Endothelial cell of umbilical vein (primary cell): ENCODE results near the gene ZNF281. TPM values are rescaled to one million over a fixed set of nuclear protein-coding genes. Genes with fewer than 3 reads are reported as not detected.

ENCODE experiments used
- BruUV-seq: library from RNA; stranded (reverse); fragments of 400-500 nt; replicated peaks from 2 replicates; lab custom pipeline; 2021; lab: Mats Ljungman, UMichigan
- CTCF ChIA-PET: fragments of 300-600, 350-600 bp; sonication (Branson Sonifier 250); formaldehyde crosslinking; loops from one replicate; lab custom pipeline; 2021; ENCODE audit warnings: antibody characterized with exemption, inconsistent platforms; lab: Charles Lee
- POLR2A ChIA-PET: fragments of 300-600, 350-600 bp; sonication (Branson Sonifier 250); formaldehyde crosslinking; loops from one replicate; lab custom pipeline; 2021; ENCODE audit warnings: antibody characterized with exemption, inconsistent platforms; lab: Charles Lee
- DNase-seq: peaks from one replicate; pipeline ENCODE4 v3.0.0-alpha.2; 2011; ENCODE audit warnings: low read depth, low spot score
- FAIRE-seq: peaks from 2 replicates; lab custom pipeline; 2011; peaks lifted over from hg19 to GRCh38; lab: Jason Lieb, UNC
- H2AFZ ChIP-seq: 2 replicates; pipeline ENCODE4 v1.6.0; 2012; ENCODE audit warnings: low read depth, low read length, control low read depth, inconsistent platforms
- H3K27ac ChIP-seq: 2 replicates; pipeline ENCODE4 v1.5.1; 2011; ENCODE audit warnings: low read depth, mild to moderate bottlenecking, control low read depth, low read length, moderate library complexity; ENCODE audit not compliant: insufficient read depth
- H3K27me3 ChIP-seq, 2 experiments: 2 replicates each; pipeline versions ENCODE4 v1.6.0 to v1.6.1; 2011; ENCODE audit warnings: low read length in 2 of 2, mixed read lengths in 1 of 2; ENCODE audit not compliant: control insufficient read depth in 2 of 2, insufficient read depth in 2 of 2
- H3K36me3 ChIP-seq, 2 experiments: 2 replicates in 1 of 2; 3 replicates in 1 of 2; pipeline ENCODE4 v1.5.1; 2011; ENCODE audit warnings: low read length in 2 of 2, mild to moderate bottlenecking in 1 of 2, moderate library complexity in 1 of 2; ENCODE audit not compliant: control insufficient read depth in 2 of 2, insufficient read depth in 2 of 2; ENCODE audit errors: extremely low read depth in 1 of 2
- H3K4me1 ChIP-seq: 3 replicates; pipeline ENCODE4 v1.5.1; 2011; ENCODE audit warnings: mild to moderate bottlenecking, low read length; ENCODE audit not compliant: control insufficient read depth, insufficient read depth; ENCODE audit errors: extremely low read depth
- H3K4me2 ChIP-seq: 2 replicates; pipeline ENCODE4 v1.6.1; 2011; ENCODE audit warnings: low read length, control low read depth, mixed read lengths; ENCODE audit not compliant: insufficient read depth
- H3K4me3 ChIP-seq, 3 experiments: fragments of 200-600 bp in 1 of 3; sonication (generic), shearing (Covaris generic) in 1 of 3; replicated peaks in 1 of 3; 2 replicates each; pipeline ENCODE4 v1.5.1; 2011 to 2016; ENCODE audit warnings: control low read depth in 3 of 3, low read length in 3 of 3, mild to moderate bottlenecking in 2 of 3, inconsistent platforms in 1 of 3, low read depth in 1 of 3, moderate library complexity in 1 of 3; ENCODE audit not compliant: insufficient read depth in 1 of 3
- H3K79me2 ChIP-seq: 2 replicates; pipeline ENCODE4 v1.6.0; 2012; ENCODE audit warnings: low read length, inconsistent platforms; ENCODE audit not compliant: control insufficient read depth, insufficient read depth
- H3K9ac ChIP-seq: replicated peaks from 2 replicates; pipeline ENCODE3; 2011; ENCODE audit warnings: low read length, control low read depth; ENCODE audit not compliant: insufficient read depth; ENCODE audit errors: extremely low read depth
- H3K9me1 ChIP-seq: replicated peaks from 3 replicates; pipeline ENCODE4 v1.6.0; 2011; ENCODE audit warnings: mild to moderate bottlenecking, low read length; ENCODE audit not compliant: control insufficient read depth, insufficient read depth; ENCODE audit errors: extremely low read depth
- H3K9me3 ChIP-seq: replicated peaks from 2 replicates; pipeline ENCODE4 v1.5.1; 2012; ENCODE audit warnings: low read length, inconsistent platforms; ENCODE audit not compliant: control insufficient read depth, insufficient read depth
- H4K20me1 ChIP-seq: replicated peaks from 2 replicates; pipeline ENCODE3; 2011; ENCODE audit warnings: mild to moderate bottlenecking, low read length; ENCODE audit not compliant: control insufficient read depth, insufficient read depth; ENCODE audit errors: extremely low read depth
- EZH2 ChIP-seq: IDR thresholded peaks from 2 replicates; pipeline ENCODE4 v1.6.1; 2012; ENCODE audit warnings: borderline replicate concordance, low read depth, mild to moderate bottlenecking, moderate library complexity, low read length, inconsistent platforms; ENCODE audit not compliant: severe bottlenecking
- FOS ChIP-seq: IDR thresholded peaks from 2 replicates; pipeline ENCODE4 v1.6.1; 2011; ENCODE audit warnings: mild to moderate bottlenecking, low read length, moderate library complexity, borderline replicate concordance; ENCODE audit not compliant: insufficient read depth
- GATA2 ChIP-seq: IDR thresholded peaks from 2 replicates; pipeline ENCODE4 v1.7.0; 2011; ENCODE audit warnings: low read depth, mild to moderate bottlenecking, moderate library complexity, mixed read lengths, low read length; ENCODE audit not compliant: insufficient read length, insufficient read depth
- JUN ChIP-seq: IDR thresholded peaks from 2 replicates; pipeline ENCODE4 v1.6.1; 2011; ENCODE audit warnings: borderline replicate concordance, low read depth; ENCODE audit not compliant: insufficient read length, insufficient read depth
- MYC ChIP-seq: IDR thresholded peaks from one replicate; pipeline ENCODE4 v1.6.1; 2011; ENCODE audit warnings: mild to moderate bottlenecking, low read depth, low read length
- POLR2A ChIP-seq: IDR thresholded peaks from 2 replicates; pipeline ENCODE4 v1.6.1; 2012; ENCODE audit warnings: low read depth, mild to moderate bottlenecking, control low read depth, low read length
- POLR2AphosphoS5 ChIP-seq: IDR thresholded peaks from 2 replicates; pipeline ENCODE4 v1.6.1; 2012; ENCODE audit warnings: low read depth, mild to moderate bottlenecking, control low read depth, low read length, moderate library complexity; ENCODE audit not compliant: insufficient read depth
- dilution Hi-C: fragments of 300-500 bp; cut with MboI; formaldehyde crosslinking; loops from one replicate; pipeline ENCODE4 v1.15.0; 2019; ENCODE audit warnings: low sequenced_read_pairs; ENCODE audit not compliant: extremely low pct_ligation_motif_present
- intact Hi-C: fragments of 100-400 bp; cut with micrococcal nuclease; formaldehyde crosslinking; loops from one replicate; pipeline ENCODE4 v1.10.0; 2022
- polyA plus RNA-seq, 4 experiments: library from polyadenylated mRNA; depleted of rRNA in 3 of 4; stranded (reverse) in 3 of 4; unstranded in 1 of 4; fragments of >200 nt; gene quantifications; 2 replicates each; pipeline versions ENCODE4 v1.2.1 to v1.2.3, GENCODE V29; 2011 to 2012; ENCODE audit warnings: missing spikeins in 1 of 4
- total RNA-seq: library from RNA; stranded (reverse); gene quantifications from 2 replicates; pipeline ENCODE4 v1.2.3, GENCODE V29; 2021
- TF ChIP-seq, protein P1 (sequence below): IDR thresholded peaks from 2 replicates; pipeline ENCODE4 v1.6.1; 2011; ENCODE audit not compliant: insufficient read depth, insufficient read length
- TF ChIP-seq, protein P2 (sequence below), 2 donors: IDR thresholded peaks; 1 replicate in 1 of 2; 2 replicates in 1 of 2; pipeline ENCODE4 v1.5.1; 2011; ENCODE audit warnings: low read length in 2 of 2, mild to moderate bottlenecking in 2 of 2, moderate library complexity in 2 of 2, control low read depth in 1 of 2, inconsistent platforms in 1 of 2, low read depth in 1 of 2; ENCODE audit not compliant: insufficient read depth in 1 of 2; ENCODE audit errors: extremely low read depth in 1 of 2

The ZNF281 gene
- total and polyA plus RNA-seq, 2 donors (not counting 3 experiments of a cell fraction or from before 2014, with no cell fraction given): 5.2 to 22.3 TPM

DNA sequence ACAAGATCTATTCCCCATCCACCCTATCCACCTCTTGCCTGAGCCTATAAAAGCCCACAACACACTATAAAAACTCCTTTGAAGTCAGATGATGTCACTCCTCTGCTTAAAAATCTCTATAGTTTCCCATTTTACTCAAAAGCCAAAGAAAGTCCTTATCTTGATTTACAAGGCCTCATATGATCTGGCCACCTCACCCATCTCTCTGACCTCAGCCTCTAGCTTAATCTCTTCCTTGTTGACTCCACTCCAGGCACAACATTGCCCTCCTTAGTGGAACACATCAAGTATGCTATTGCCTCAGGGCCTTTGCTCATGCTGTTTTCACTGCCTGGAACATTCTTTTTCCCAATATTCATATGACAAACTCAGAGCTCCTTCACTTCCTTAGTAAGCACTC, 33.3 kb downstream of the ZNF281 start:
- H3K27me3 ChIP-seq: no peaks in the 10 kb centered on the region
- no peaks in the 10 kb centered on the region for H3K4me1 ChIP-seq
- no TSS peak for BruUV-seq
- H3K4me2 ChIP-seq: no peak overlapping the region
- dilution Hi-C loops: no loop called here
- H3K9ac ChIP-seq: no peak overlapping the region
- no peaks in the 10 kb centered on the region for H3K9me1 ChIP-seq
- no peak for FAIRE-seq
- no peak overlapping the region for H3K27ac ChIP-seq
- H2AFZ ChIP-seq: no peak overlapping the region
- no peak for TF ChIP-seq FOS
- TF ChIP-seq, protein P1, sequence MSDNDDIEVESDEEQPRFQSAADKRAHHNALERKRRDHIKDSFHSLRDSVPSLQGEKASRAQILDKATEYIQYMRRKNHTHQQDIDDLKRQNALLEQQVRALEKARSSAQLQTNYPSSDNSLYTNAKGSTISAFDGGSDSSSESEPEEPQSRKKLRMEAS: no peak
- no peak for TF ChIP-seq POLR2AphosphoS5
- TF ChIP-seq GATA2: no peak
- TF ChIP-seq MYC: no peak
- TF ChIP-seq JUN: no peak
- TF ChIP-seq, protein P2, sequence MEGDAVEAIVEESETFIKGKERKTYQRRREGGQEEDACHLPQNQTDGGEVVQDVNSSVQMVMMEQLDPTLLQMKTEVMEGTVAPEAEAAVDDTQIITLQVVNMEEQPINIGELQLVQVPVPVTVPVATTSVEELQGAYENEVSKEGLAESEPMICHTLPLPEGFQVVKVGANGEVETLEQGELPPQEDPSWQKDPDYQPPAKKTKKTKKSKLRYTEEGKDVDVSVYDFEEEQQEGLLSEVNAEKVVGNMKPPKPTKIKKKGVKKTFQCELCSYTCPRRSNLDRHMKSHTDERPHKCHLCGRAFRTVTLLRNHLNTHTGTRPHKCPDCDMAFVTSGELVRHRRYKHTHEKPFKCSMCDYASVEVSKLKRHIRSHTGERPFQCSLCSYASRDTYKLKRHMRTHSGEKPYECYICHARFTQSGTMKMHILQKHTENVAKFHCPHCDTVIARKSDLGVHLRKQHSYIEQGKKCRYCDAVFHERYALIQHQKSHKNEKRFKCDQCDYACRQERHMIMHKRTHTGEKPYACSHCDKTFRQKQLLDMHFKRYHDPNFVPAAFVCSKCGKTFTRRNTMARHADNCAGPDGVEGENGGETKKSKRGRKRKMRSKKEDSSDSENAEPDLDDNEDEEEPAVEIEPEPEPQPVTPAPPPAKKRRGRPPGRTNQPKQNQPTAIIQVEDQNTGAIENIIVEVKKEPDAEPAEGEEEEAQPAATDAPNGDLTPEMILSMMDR (IDR thresholded peaks at IDR 0.05; ENCODE audit: extremely low read depth in 1 of 2, insufficient read depth in 1 of 2, low read depth in 1 of 2, low read length in 2 of 2): no peak
- no peak for TF ChIP-seq POLR2A
- TF ChIP-seq EZH2: no peak
- CTCF ChIA-PET: interaction anchor here (1.2 kb wide), 1 partner anchor 112 kb away, joined by 4 read pairs; no protein-coding TSS in a partner anchor
- H4K20me1 ChIP-seq: no peaks in the 10 kb centered on the region
- no peaks in the 10 kb centered on the region for H3K79me2 ChIP-seq
- no peak for DNase-seq
- H3K9me3 ChIP-seq: no peaks in the 10 kb centered on the region
- POLR2A ChIA-PET: no interaction called here
- intact Hi-C loops: no loop called here
- H3K36me3 ChIP-seq: no peaks in the 10 kb centered on the region
- H3K4me3 ChIP-seq: no peak overlapping the region
